SKM-1 treated with dmso at 0.1 percent for 144 hours (cell line): ENCODE data around the gene FAM229A.
A peak's percentile ranks its signal among the peaks of the same experiment; 100 is the strongest.
"Not testable (repeated sequence)": the region's sequence is repeated elsewhere in the genome, so short reads cannot be mapped to it uniquely, and the experiment has no call there.

Experiments used
- DNase-seq: peaks from one replicate; lab custom pipeline; 2025; ENCODE audit not compliant: unreplicated experiment; lab: John Stamatoyannopoulos, UW

Gene FAM229A

GRCh38 chr1:32377541-32378220, 15.4 kb upstream of the FAM229A start:
- DNase-seq = no peak

DNA sequence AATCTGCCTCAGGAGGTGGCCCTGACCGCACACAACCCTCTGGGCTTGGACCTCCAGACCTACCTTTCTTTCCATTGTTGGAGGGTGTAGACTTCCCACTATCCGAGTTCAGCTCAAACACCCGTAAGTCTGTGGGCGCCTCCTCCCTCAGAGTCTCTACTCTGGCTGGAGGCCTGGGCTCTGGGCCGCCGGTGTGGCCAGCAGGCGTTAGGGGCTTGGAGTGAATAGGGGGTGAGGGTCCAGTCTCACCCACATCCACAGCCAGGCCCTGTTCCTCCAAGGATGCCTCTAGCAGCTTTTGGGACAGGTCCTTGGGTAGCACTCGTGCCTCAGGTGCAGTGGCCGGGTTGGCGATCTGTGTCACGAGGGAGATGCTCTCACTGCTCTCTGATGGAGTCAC, 13.9 kb upstream of the FAM229A start:
- DNase-seq = no peak

DNA sequence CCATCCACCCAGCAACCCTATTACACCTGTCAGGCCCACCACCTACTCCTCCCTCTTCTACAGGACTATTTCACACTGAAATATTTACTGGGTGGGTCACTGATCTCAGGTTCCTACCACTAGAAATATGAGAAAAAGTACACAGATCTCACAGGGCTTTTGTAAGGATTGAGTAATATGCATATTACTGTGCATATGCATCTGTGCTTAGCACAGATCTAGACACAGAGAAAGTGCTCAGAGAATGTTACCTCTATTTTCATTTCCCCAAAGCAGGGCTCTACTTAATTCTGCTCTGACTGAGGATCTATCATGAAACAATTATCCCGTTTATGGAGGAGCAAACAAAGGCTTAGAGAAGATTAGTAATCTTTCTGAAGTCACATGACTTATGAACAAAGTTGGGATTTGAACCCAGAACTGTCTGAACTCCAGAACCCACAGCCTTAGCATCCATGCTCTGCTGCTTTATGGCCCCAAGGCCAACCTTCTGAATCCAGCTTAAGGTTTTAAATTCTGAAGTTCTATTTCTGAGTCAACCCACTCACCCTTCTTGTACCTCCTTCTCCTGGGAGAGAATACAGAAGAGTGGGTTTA, 11.8 kb upstream of the FAM229A start:
- DNase-seq = no peak

GRCh38 chr1:32372149-32372756, 10.0 kb upstream of the FAM229A start:
- DNase-seq = peak; percentile 80

DNA sequence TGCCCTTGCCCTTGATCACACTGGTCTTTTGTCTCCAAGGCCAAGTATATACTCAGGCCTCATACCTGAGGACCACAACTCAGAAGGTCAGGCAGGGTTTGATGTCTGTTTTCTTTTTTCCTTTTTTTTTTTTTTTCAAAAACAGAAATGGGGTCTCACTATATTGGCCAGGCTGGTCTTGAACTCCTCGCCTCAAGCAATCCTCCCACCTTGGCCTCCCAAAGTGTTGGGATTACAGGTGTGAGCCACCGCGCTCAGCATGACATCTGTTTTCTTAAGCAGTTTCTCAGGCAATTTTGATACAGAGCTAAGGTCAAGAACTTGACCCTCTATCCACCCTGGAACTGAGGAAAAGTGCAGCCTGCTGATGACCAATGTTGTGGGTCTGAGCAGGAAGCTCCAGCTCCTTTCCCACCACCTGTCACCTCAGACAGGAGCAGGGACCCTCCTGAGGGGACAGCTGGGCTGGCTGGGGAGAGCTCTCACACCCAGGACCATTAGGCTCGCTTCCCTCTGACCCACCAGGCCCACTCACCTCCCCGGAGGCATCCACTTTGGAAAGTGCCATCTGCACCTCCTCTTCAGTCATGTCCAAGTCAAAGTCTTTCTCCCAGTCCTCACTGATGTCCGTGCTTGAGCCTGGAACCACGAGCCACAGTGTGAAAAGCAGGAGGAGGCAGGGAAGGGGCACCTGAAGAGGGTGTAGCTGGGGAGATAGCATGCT, 5.8 kb upstream of the FAM229A start:
- DNase-seq = no peak

DNA sequence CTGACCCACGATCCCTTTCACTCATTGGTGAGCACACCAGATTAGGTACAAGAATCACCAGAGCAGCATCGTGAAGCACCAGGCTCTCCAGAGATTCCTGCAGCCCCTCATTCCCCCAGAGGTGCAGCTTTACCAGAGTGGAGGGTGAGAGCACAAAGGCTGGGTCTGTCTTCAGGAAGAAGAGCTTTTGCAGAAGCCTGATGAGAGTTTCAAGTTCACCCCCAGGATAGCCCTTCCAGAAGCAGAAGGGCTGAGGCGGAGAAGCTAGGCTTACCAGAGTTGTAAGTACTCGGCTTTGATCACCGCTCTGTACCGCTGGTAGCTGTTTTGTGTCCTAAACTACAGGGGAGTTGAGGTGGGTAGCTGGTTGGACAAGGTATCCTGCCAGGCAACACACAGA, 3.2 kb upstream of the FAM229A start:
- DNase-seq = no peak

DNA sequence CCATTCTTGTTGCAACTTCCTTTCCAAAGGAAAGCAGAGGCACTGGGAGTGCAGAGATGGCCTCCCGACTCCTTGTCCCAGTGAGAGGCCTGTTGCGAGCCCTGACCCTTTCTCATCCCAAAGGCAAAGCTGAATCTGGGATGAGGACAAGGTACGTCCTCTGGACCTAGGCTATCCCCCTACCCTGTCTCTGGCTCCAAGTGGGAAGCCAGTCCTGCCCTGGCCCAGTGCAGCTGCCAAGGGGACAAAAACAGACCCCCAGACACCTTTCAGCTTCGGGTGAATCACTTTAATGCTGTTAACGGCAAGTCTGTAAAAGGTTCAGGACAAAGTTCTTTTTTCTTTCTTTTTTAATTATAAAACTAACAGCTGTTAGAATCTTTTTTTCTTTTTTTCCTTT, 2.6 kb upstream of the FAM229A start:
- DNase-seq = no peak

DNA sequence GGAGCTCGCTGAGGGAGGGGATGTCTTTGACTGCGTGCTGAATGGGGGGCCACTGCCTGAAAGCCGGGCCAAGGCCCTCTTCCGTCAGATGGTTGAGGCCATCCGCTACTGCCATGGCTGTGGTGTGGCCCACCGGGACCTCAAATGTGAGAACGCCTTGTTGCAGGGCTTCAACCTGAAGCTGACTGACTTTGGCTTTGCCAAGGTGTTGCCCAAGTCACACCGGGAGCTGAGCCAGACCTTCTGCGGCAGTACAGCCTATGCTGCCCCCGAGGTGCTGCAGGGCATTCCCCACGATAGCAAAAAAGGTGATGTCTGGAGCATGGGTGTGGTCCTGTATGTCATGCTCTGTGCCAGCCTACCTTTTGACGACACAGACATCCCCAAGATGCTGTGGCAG, 1.4 kb upstream of the FAM229A start:
- DNase-seq = no peak

GRCh38 chr1:32361674-32362473, 411 bp downstream of the FAM229A start:
- no peak for DNase-seq

- DNase-seq = no peak
Measured at GRCh38 chr1:32361308-32361673, 994 bp downstream of the FAM229A start.

DNA sequence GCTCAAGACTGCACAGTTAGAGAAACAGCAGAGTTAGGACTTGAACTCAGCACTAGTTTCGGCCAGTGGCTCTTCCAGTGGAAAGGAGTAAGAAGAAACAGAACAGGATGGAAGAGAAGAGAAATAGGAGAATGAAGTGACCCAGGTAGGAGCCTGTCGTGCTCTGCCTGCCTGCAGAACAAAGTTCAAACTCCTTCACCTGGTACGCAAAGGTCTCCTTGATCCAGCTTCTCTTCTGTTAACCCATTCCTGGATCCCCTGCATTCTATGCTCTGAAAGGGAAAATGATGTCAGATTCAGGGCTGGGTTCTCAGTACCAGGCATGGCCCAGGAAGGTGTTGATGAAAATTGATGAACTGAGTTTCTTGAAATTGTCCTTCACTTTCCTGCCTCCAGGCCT, 3.9 kb downstream of the FAM229A start:
- no peak for DNase-seq

DNA sequence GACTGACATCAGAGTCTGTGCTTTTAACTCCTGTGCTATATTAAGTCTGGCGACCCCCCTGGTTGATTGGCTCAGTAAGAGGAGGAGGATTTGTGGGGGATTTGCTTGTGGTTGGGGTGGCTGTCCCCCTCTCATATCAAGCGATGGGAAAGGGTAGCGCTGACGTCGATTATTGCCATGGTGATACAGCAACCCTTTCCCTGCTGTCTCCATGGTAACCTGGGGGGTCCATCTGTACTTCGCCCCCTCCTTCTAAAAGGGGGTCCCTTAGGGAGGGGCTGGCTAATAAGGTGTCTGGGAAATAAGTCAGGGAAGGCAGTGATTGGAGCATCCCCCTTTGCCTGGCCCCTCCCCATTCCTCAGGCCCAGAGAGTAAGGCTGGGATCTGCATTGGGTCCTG, 4.7 kb downstream of the FAM229A start:
- no peak for DNase-seq

DNA sequence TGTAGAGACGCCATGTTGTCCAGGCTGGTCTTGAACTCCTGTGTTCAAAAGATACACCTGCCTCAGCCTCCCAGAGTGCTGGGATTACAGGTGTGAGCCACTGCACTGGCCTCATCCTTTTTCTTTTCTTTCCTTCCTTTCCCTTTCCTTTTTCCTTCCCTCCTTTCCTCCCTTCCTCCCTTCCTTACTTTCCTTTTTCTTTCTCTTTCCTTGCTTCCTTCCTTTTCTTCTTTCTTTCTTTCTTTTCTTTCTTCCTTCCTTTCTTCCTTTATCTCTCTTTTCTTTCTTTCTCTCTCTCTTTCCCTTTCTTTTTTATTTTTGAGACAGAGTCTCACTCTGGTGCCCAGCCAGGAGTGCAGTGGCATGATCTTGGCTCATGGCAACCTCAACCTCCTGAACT, 5.8 kb downstream of the FAM229A start:
- no peak for DNase-seq

DNA sequence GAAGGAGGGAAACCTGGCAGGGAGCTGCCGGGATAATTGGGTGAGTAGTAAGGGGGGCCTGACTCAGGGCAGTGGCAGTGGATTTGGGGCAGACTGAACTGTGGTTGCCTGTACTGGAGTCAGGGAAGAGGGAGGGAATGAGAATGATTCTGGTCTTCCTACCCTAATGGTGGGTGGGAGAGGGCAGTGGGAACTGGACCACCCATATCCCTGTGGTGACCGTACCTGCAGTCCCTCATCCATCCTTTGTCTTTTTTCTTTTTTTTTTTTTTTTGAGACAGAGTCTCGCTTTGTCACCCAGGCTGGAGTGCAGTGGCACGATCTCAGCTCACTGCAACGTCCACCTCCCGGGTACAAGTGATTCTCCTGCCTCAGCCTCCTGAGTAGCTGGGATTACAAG, 6.5 kb downstream of the FAM229A start:
- not testable (repeated sequence) for DNase-seq

DNA sequence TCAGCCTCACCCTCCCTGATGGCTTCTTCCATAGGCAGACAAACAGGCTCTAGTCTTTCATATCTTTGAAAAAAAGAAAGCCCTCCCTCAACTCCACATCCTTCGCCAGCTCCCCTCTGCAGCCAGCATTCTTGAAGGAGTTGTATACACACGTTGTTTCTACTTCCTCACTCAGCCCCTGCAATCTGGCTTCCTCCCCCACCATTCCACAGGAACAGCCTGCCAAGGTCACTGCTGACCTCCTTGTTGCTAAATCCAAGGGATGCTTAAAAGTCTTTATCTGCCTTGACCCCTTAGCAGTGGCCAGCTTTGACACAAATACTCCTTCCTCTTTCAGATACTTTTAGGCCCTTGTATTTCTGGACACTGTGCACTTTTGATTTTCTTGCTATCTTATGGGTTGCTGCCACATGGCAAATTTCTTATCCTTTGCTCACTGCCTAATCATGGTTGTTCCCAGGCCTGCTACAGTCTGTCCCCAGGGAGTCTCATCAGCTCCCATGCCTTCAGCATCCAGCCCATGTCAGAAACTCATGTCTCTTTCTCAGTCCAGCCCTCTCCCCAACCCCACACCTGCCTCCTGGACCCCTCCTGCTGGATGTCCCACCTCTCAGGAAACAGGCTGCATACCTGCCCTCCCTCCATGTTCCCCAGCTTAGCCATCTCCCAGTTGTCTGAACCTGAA, 8.3 kb downstream of the FAM229A start:
- DNase-seq = peak; percentile 40

- DNase-seq = no peak
Measured at GRCh38 chr1:32353431-32353830, 8.9 kb downstream of the FAM229A start.

GRCh38 chr1:32352831-32353383, 9.4 kb downstream of the FAM229A start:
- no peak for DNase-seq

GRCh38 chr1:32352239-32352745, 10.0 kb downstream of the FAM229A start:
- no peak for DNase-seq

DNA sequence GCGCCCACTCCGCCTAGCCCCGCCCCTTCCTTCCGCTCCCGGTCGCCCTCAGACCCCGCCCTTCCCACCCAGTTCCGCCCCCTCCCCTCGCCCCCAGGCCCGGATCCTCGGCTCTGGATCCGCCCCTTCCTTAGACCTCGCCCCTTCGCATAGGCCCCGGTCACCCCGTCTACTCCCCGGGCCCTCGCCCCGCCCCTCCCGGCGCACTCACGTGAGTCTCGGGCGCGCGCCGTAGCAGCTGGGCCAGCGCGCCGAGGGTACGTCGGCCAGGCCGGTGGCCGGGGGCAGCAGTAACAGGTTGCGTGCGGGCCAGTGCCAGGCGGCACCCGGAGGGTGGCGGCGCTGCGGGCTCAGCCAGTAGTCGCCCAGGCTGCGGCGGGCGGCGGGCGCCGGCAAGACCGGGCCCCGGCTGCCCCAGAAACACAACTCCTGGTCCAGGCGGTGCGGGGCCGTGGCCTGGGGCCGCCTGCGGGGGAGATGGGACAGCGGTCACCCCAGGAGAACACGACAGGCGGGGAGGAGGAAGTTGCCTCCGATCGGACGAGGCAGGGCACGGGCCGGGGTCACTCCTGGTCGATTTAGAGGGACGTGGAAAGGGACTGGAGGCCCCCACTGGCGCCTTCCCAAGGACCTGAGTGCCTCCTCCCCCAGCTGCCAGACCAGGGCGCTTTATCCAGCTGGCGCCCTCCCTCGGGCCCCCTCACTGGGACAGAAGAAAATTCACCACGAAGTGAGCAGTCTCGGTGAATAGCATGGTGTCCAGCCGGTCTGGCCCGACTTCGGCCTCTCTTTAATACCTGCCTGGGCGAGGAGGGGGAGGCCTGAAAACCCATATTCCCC, 10.7 kb downstream of the FAM229A start:
- DNase-seq = peak; percentile 64
